Subcutaneous abdominal adipose tissue (tissue), 5 donors: ENCODE measurements around the gene CCSER1.

Experiments
- H3K27ac ChIP-seq: one replicate; pipeline ENCODE4 v1.7.0; 2013; ENCODE audit warnings: low read depth, mild to moderate bottlenecking, inconsistent platforms, low read length, moderate library complexity
- H3K27me3 ChIP-seq, 5 donors: one replicate each; pipeline ENCODE4 v1.7.0; 2013; ENCODE audit warnings: low read length in 5 of 5, inconsistent platforms in 1 of 5; ENCODE audit not compliant: control insufficient read depth in 5 of 5, insufficient read depth in 4 of 5
- H3K36me3 ChIP-seq, 5 donors: one replicate each; pipeline ENCODE4 v1.7.0; 2013; ENCODE audit warnings: low read length in 5 of 5; ENCODE audit not compliant: control insufficient read depth in 5 of 5, insufficient read depth in 5 of 5
- H3K4me1 ChIP-seq, 5 donors: one replicate each; pipeline ENCODE4 v1.7.0; 2013; ENCODE audit warnings: low read length in 5 of 5, mild to moderate bottlenecking in 3 of 5, moderate library complexity in 1 of 5; ENCODE audit not compliant: control insufficient read depth in 5 of 5, insufficient read depth in 5 of 5
- H3K4me3 ChIP-seq, 5 donors: one replicate each; pipeline ENCODE4 v1.7.0; 2013; ENCODE audit warnings: low read length in 5 of 5, low read depth in 1 of 5
- H3K9ac ChIP-seq, 5 donors: one replicate each; pipeline ENCODE4 v1.7.0; 2013; ENCODE audit warnings: low read length in 5 of 5, mild to moderate bottlenecking in 4 of 5, moderate library complexity in 3 of 5
- H3K9me3 ChIP-seq, 5 donors: one replicate each; pipeline ENCODE4 v1.7.0; 2013; ENCODE audit warnings: low read length in 5 of 5; ENCODE audit not compliant: control insufficient read depth in 5 of 5
- donor health status: healthy.
- donor health status: healthy.
- donor health status: healthy.
- donor health status: healthy.
- donor health status: healthy.

The CCSER1 gene

DNA sequence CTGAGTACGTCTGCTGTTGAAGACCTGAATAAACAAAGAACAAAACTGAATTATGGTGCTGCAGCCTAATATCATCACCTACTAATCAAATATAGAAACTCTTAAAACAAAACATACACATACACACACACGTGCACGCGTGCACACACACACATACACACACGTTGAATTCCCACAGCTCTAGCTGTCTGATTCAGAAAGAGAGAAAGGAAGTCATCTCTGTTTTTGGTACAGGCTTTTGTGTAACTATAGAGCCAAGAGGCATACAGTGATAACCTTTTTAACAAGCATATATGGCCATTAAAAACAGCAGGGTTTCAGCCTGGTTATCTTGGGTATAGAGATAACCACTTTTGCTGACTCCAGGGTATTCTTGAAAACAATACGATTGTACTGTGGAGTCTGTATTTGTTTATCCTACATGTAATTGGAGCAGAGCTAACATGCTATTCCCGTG is 823.2 kb downstream of the CCSER1 start:
- no peak overlapping the region for H3K9ac ChIP-seq
- H3K27me3 ChIP-seq = no peaks in the 10 kb centered on the region
- no peak overlapping the region for H3K4me3 ChIP-seq
- H3K36me3 ChIP-seq = no peaks in the 10 kb centered on the region
- H3K4me1 ChIP-seq = no peaks in the 10 kb centered on the region
- no peaks in the 10 kb centered on the region for H3K9me3 ChIP-seq
- H3K27ac ChIP-seq = no peak overlapping the region

DNA sequence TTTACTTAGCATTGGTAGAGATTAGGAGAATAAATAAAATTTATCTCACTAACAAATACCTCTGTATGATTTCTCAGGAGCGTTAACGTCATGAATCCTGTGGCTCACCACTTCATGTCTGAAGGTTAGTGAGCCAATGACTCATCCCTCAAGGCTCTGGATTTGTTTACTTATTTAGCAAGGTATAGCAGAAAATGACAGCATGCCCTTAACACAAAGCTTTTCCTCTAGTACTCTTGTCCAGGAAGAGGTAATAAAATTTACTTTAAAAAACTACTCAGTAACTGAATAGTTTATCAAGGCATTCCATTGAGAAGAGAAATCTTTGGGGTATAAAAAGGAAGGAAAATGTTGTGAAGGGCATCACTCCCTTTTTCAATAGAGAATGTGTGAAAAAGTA is 823.8 kb downstream of the CCSER1 start:
- no peaks in the 10 kb centered on the region for H3K4me1 ChIP-seq
- no peaks in the 10 kb centered on the region for H3K36me3 ChIP-seq
- H3K9me3 ChIP-seq = no peaks in the 10 kb centered on the region
- H3K27me3 ChIP-seq = no peaks in the 10 kb centered on the region
- H3K4me3 ChIP-seq = no peak overlapping the region
- H3K27ac ChIP-seq = no peak overlapping the region
- H3K9ac ChIP-seq = no peak overlapping the region

DNA sequence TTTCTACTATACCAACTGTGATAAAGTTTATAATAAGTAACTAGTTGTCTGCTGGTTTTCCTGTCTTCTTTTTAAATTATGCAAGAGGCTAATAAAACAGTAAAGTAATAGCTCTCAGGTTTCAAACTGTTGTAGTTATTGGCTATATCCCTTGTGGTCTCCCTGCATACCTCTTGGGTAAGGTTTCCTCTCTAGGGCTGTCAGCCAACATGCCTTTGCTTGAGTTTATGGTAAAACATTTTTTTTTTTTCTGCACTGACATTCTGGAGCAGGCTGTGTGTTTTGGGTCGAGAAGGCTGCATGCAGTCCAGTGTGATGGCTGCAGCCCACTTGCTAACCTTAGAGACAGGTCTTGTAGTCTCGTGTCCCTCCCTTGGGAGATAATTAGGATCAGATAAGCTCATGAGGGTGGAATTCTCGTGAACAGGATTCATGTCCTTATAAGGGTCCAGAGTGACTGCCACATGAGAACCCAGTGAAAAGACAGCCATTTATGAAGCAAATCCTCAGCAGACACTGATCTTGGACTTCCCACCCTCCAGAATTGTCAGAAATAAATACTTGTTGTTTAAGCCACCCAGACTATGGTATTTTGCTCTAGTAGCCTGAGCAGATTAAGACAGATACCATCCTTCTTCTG is 831.2 kb downstream of the CCSER1 start:
- H3K36me3 ChIP-seq = no peaks in the 10 kb centered on the region
- H3K4me1 ChIP-seq = no peaks in the 10 kb centered on the region
- H3K9ac ChIP-seq = no peak overlapping the region
- H3K4me3 ChIP-seq = no peak overlapping the region
- no peak overlapping the region for H3K27ac ChIP-seq
- peaks cover 0 to 3% (median 0%) of the 10 kb centered on the region in 5 donors for H3K27me3 ChIP-seq
- H3K9me3 ChIP-seq = no peaks in the 10 kb centered on the region

DNA sequence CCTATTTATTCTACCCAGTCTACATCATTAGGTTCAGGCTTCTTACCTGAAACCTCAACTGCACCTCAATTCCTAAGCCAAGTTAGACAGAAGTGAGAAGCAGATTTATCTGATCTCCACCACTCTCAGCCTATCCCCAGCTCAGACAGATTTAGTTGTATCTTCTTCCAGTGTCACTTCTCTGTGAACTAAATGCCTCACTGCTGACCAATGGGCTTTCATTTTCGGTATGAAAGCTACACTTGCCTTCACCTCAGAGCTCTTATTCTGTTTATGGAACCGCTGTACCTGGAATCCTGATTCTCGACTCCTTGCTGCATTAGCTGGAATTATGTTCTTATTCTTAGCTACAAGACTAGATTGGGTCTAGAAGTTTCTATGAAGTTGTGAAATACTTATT is 833.2 kb downstream of the CCSER1 start:
- Histone ChIP-seq H3K4me3 (no peak overlapping the region), H3K9ac (no peak overlapping the region), H3K27me3 (peaks cover 0 to 3% (median 0%) of the 10 kb centered on the region in 5 donors), H3K4me1 (no peaks in the 10 kb centered on the region), H3K27ac (no peak overlapping the region), H3K36me3 (no peaks in the 10 kb centered on the region), H3K9me3 (no peaks in the 10 kb centered on the region)

DNA sequence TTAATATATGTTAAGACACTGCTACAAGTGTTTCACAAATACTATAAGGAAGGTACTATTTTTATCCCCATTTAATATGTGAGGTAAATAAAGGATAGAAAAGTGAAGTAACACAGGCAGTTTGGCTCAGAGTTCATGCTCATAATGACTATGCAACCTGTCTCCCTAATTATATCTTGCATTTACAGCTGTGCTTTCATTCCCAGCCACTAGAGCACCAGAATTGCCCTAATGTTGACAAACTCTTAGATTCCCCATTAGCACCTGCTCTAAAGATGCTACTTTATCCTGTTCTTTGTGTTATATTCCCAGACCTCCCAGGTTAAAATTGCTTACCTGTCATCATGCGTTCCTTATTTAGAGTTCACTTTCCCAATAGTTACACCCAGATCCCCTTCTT is 833.6 kb downstream of the CCSER1 start:
- Histone ChIP-seq H3K9me3 (no peaks in the 10 kb centered on the region), H3K27ac (no peak overlapping the region), H3K9ac (no peak overlapping the region), H3K4me3 (no peak overlapping the region), H3K4me1 (no peaks in the 10 kb centered on the region), H3K27me3 (peaks cover 0 to 3% (median 0%) of the 10 kb centered on the region in 5 donors), H3K36me3 (no peaks in the 10 kb centered on the region)

DNA sequence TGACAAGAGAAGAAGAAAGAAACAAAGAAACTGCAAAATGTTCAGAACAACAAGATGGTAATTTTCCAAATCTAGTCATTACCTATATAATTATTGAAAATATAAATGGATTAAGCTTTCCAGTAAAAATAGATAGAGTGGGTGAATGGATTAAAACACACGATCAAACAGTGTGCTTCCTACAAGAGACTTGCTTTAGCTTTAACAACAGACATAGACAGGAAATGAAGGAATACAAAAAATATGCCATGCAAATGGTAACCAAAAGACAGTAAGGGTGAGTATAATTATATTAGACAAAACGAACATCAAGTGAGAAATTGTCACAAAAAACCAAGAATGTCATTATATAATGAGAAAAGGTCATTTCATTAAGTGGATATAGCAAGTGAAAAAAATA is 842.8 kb downstream of the CCSER1 start:
- no peak overlapping the region for H3K27ac ChIP-seq
- no peaks in the 10 kb centered on the region for H3K9me3 ChIP-seq
- H3K36me3 ChIP-seq = no peaks in the 10 kb centered on the region
- H3K4me3 ChIP-seq = no peak overlapping the region
- no peak overlapping the region for H3K9ac ChIP-seq
- no peaks in the 10 kb centered on the region for H3K27me3 ChIP-seq
- no peaks in the 10 kb centered on the region for H3K4me1 ChIP-seq

DNA sequence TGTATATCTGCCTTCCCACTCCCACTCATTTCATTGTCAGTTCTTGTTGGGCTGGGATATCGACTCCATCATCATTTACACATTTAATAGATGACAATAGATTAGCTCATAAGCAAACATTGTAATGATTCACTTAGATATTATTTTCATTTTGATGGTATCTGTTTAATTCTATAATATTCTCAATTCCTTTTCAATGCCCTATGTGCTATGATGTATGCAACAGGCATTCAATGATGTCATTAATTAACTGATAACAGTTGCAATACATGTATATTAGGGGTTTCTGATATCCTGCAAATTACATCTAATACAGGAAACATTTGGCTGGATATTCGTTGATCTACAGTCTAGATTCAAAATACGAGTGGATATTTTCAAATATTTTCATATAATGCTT is 850.5 kb downstream of the CCSER1 start:
- H3K27ac ChIP-seq = no peak overlapping the region
- H3K27me3 ChIP-seq = no peaks in the 10 kb centered on the region
- H3K36me3 ChIP-seq = no peaks in the 10 kb centered on the region
- H3K4me3 ChIP-seq = no peak overlapping the region
- no peak overlapping the region for H3K9ac ChIP-seq
- H3K9me3 ChIP-seq = no peaks in the 10 kb centered on the region
- H3K4me1 ChIP-seq = no peaks in the 10 kb centered on the region

DNA sequence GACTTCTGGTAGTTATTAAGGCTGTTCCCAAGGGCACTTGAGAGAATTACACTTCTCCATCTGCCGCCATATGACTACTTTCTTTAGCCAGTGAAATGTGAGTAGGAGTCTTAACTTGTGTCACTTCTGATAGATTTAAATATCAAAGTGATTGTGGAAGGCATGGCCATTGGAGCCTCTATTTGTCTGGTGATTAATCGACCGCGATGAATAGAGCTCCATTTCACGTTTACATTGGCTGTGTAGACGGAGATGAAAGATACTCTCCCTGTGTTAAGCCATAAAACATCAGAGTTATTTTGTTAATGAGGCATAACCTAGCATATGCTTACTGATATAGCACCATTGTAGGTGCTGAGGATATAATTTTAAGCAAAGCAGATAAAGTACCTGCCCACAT is 852.4 kb downstream of the CCSER1 start:
- no peak overlapping the region for H3K9ac ChIP-seq
- H3K4me3 ChIP-seq = no peak overlapping the region

DNA sequence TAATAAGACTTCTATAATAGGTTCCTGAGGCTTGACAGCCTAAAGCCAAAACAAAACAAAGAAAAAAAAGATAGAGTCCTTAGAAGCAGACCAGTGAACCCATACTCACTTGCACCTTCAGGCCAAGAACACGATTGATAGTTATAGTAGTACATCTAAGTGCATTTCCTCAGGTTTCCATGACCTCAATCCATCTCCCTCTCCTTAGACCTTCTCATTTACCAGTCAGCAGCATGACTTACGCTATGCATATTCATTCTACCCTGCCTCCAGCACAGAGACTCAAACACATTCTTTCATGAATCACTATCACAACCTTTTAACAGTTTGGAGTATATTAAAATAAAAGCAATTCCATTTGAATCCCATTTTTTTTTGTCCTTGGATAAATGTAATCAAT is 855.6 kb downstream of the CCSER1 start:
- Histone ChIP-seq H3K4me1 (no peaks in the 10 kb centered on the region), H3K9me3 (no peaks in the 10 kb centered on the region), H3K4me3 (no peak overlapping the region), H3K9ac (no peak overlapping the region), H3K27ac (no peak overlapping the region), H3K27me3 (no peaks in the 10 kb centered on the region), H3K36me3 (no peaks in the 10 kb centered on the region)

More for the DNA sequence above, 852.4 kb downstream of the CCSER1 start:
- Histone ChIP-seq H3K27me3 (no peaks in the 10 kb centered on the region), H3K4me1 (no peaks in the 10 kb centered on the region), H3K9me3 (no peaks in the 10 kb centered on the region), H3K36me3 (no peaks in the 10 kb centered on the region), H3K27ac (no peak overlapping the region)

DNA sequence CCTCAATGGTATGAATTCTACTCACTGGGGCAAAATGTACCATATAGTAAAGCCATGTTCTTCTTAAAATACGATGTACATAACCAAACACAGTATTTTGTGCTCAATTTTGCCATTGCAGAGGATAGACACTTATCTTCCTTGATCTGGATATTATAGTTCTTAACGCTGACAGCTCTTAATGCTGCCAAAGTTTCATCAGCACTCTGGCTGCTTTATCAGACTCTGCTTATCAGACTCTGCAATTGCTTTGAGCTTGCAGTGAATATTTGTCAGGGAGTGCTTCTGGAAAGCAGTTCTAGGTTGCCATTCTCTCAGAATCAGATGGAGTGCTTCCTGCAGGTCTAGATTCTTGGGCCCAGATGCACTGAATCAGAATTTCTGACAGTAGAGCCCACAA is 863.1 kb downstream of the CCSER1 start:
- no peak overlapping the region for H3K27ac ChIP-seq
- no peaks in the 10 kb centered on the region for H3K9me3 ChIP-seq
- no peaks in the 10 kb centered on the region for H3K27me3 ChIP-seq
- H3K9ac ChIP-seq = no peak overlapping the region
- H3K4me3 ChIP-seq = no peak overlapping the region
- no peaks in the 10 kb centered on the region for H3K36me3 ChIP-seq
- H3K4me1 ChIP-seq = no peaks in the 10 kb centered on the region

DNA sequence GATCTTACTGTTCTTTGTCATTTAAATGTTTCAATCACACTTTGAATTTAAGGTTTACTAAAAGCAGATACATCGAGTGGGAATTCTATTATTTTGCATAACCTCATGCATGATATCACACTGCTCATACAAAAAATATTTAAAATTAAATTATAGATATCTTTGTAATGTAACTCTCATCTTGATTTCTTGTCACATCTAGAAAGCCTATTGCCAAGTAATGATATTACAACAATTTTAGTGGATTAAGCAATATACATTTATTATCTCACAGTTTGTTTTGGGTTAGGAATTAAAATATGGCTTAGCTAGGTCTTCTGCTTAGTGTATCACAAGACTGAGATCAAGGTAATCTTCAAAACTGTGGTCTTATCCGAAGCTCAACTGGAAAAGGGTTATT is 865.0 kb downstream of the CCSER1 start:
- H3K9ac ChIP-seq = no peak overlapping the region
- H3K27ac ChIP-seq = no peak overlapping the region
- no peaks in the 10 kb centered on the region for H3K9me3 ChIP-seq
- H3K27me3 ChIP-seq = no peaks in the 10 kb centered on the region
- no peaks in the 10 kb centered on the region for H3K36me3 ChIP-seq
- no peaks in the 10 kb centered on the region for H3K4me1 ChIP-seq
- H3K4me3 ChIP-seq = no peak overlapping the region
